ENCODE results near the gene ALLC. TPM values are rescaled to one million over a fixed set of nuclear protein-coding genes. Genes with fewer than 3 reads are reported as not detected.

ALLC gene
- total RNA-seq, 1 donor from 2014 or later = not detected

GRCh38 chr2:3705782-3706181 is 47.8 kb downstream of the ALLC start:
- H3K27ac Mint-ChIP-seq (ENCODE audit: unreplicated experiment) = no peak overlapping the region
- H3K36me3 Mint-ChIP-seq (ENCODE audit: unreplicated experiment) = no peaks in the 10 kb centered on the region
- no peaks in the 10 kb centered on the region for H3K9me3 Mint-ChIP-seq (ENCODE audit: unreplicated experiment)
- H3K4me3 Mint-ChIP-seq (ENCODE audit: unreplicated experiment) = no peak overlapping the region
- no peak for DNase-seq (ENCODE audit: extremely low spot score, unreplicated experiment)
- H3K4me1 Mint-ChIP-seq (ENCODE audit: unreplicated experiment) = peaks cover 21% of the 10 kb centered on the region
- peaks cover 34% of the 10 kb centered on the region for H3K27me3 Mint-ChIP-seq (ENCODE audit: unreplicated experiment)
- no peak for TF ChIP-seq CTCF (IDR thresholded peaks at IDR 0.05)

- H3K36me3 Mint-ChIP-seq (ENCODE audit: unreplicated experiment) = no peaks in the 10 kb centered on the region
- no peak for TF ChIP-seq CTCF (IDR thresholded peaks at IDR 0.05)
- no peaks in the 10 kb centered on the region for H3K9me3 Mint-ChIP-seq (ENCODE audit: unreplicated experiment)
- no peak overlapping the region for H3K27ac Mint-ChIP-seq (ENCODE audit: unreplicated experiment)
- H3K4me3 Mint-ChIP-seq (ENCODE audit: unreplicated experiment) = no peak overlapping the region
- peaks cover 21% of the 10 kb centered on the region for H3K4me1 Mint-ChIP-seq (ENCODE audit: unreplicated experiment)
- peaks cover 24% of the 10 kb centered on the region for H3K27me3 Mint-ChIP-seq (ENCODE audit: unreplicated experiment)
- no peak for DNase-seq (ENCODE audit: extremely low spot score, unreplicated experiment)
Measured at GRCh38 chr2:3706892-3707291, 48.9 kb downstream of the ALLC start.

GRCh38 chr2:3708576-3708975 is 50.6 kb downstream of the ALLC start:
- TF ChIP-seq CTCF (IDR thresholded peaks at IDR 0.05) = no peak
- Mint-ChIP-seq H3K36me3 (ENCODE audit: unreplicated experiment) (no peaks in the 10 kb centered on the region), H3K27me3 (ENCODE audit: unreplicated experiment) (peaks cover 12% of the 10 kb centered on the region), H3K27ac (ENCODE audit: unreplicated experiment) (no peak overlapping the region), H3K9me3 (ENCODE audit: unreplicated experiment) (no peaks in the 10 kb centered on the region), H3K4me1 (ENCODE audit: unreplicated experiment) (peaks cover 21% of the 10 kb centered on the region), H3K4me3 (ENCODE audit: unreplicated experiment) (no peak overlapping the region)
- DNase-seq (ENCODE audit: extremely low spot score, unreplicated experiment) = no peak

- Mint-ChIP-seq H3K36me3 (ENCODE audit: unreplicated experiment) (no peaks in the 10 kb centered on the region), H3K4me1 (ENCODE audit: unreplicated experiment) (peaks cover 21% of the 10 kb centered on the region), H3K9me3 (ENCODE audit: unreplicated experiment) (no peaks in the 10 kb centered on the region), H3K27me3 (ENCODE audit: unreplicated experiment) (peaks cover 12% of the 10 kb centered on the region), H3K27ac (ENCODE audit: unreplicated experiment) (no peak overlapping the region), H3K4me3 (ENCODE audit: unreplicated experiment) (no peak overlapping the region)
- DNase-seq (ENCODE audit: extremely low spot score, unreplicated experiment) = no peak
- no peak for TF ChIP-seq CTCF (IDR thresholded peaks at IDR 0.05)
Measured at GRCh38 chr2:3709225-3709624, 51.2 kb downstream of the ALLC start.

- H3K4me1 Mint-ChIP-seq (ENCODE audit: unreplicated experiment) = peaks cover 2% of the 10 kb centered on the region
- H3K27ac Mint-ChIP-seq (ENCODE audit: unreplicated experiment) = no peak overlapping the region
- peaks cover 2% of the 10 kb centered on the region for H3K27me3 Mint-ChIP-seq (ENCODE audit: unreplicated experiment)
- no peak overlapping the region for H3K4me3 Mint-ChIP-seq (ENCODE audit: unreplicated experiment)
- H3K36me3 Mint-ChIP-seq (ENCODE audit: unreplicated experiment) = no peaks in the 10 kb centered on the region
- no peaks in the 10 kb centered on the region for H3K9me3 Mint-ChIP-seq (ENCODE audit: unreplicated experiment)
- DNase-seq (ENCODE audit: extremely low spot score, unreplicated experiment) = no peak
- TF ChIP-seq CTCF (IDR thresholded peaks at IDR 0.05) = no peak
Measured at GRCh38 chr2:3712424-3712823, 54.4 kb downstream of the ALLC start.
